GM21825 (cell line): ENCODE measurements around the gene TFF1.

Source experiments
- ATAC-seq: cut with Tn5 transposase; IDR thresholded peaks from one replicate; pipeline ENCODE4 v1.9.1; 2021; ENCODE audit warnings: mild to moderate bottlenecking, moderate library complexity; ENCODE audit not compliant: unreplicated experiment

The TFF1 gene

GRCh38 chr21:42346866-42347600 lies 19.3 kb downstream of the TFF1 start:
- no peak for ATAC-seq

- ATAC-seq: no peak
Measured at GRCh38 chr21:42346441-42346840, 19.9 kb downstream of the TFF1 start.

- no peak for ATAC-seq
Measured at GRCh38 chr21:42344631-42345030, 21.7 kb downstream of the TFF1 start.

GRCh38 chr21:42343963-42344510 lies 22.3 kb downstream of the TFF1 start:
- no peak for ATAC-seq

GRCh38 chr21:42343556-42343955 lies 22.8 kb downstream of the TFF1 start:
- ATAC-seq: no peak

GRCh38 chr21:42343101-42343500 lies 23.2 kb downstream of the TFF1 start:
- ATAC-seq: no peak

- ATAC-seq: no peak
Measured at GRCh38 chr21:42341776-42342542, 24.4 kb downstream of the TFF1 start.

GRCh38 chr21:42340187-42341050 lies 25.9 kb downstream of the TFF1 start:
- no peak for ATAC-seq

- no peak for ATAC-seq
Measured at GRCh38 chr21:42338729-42339715, 27.3 kb downstream of the TFF1 start.

- peak; percentile 70 for ATAC-seq
Measured at GRCh38 chr21:42337830-42338728, 28.3 kb downstream of the TFF1 start.

- no peak for ATAC-seq
Measured at GRCh38 chr21:42337276-42337675, 29.1 kb downstream of the TFF1 start.

- no peak for ATAC-seq
Measured at GRCh38 chr21:42336054-42336453, 30.3 kb downstream of the TFF1 start.

- no peak for ATAC-seq
Measured at GRCh38 chr21:42332557-42333317, 33.6 kb downstream of the TFF1 start.

GRCh38 chr21:42331660-42332059 lies 34.7 kb downstream of the TFF1 start:
- ATAC-seq: no peak

- ATAC-seq: no peak
Measured at GRCh38 chr21:42330380-42331371, 35.7 kb downstream of the TFF1 start.

GRCh38 chr21:42324896-42325295 lies 41.4 kb downstream of the TFF1 start:
- ATAC-seq: no peak

GRCh38 chr21:42321845-42322244 lies 44.5 kb downstream of the TFF1 start:
- ATAC-seq: no peak
